ENCODE results near the gene S100Z. TPM values are rescaled to one million over a fixed set of nuclear protein-coding genes. Genes with fewer than 3 reads are reported as not detected.

Gene S100Z
- total and polyA plus RNA-seq, 2 of the 8 experiments (the other 6 are each of a cell fraction or from before 2014, with no cell fraction given), result 0.30 TPM; not detected in 1

DNA sequence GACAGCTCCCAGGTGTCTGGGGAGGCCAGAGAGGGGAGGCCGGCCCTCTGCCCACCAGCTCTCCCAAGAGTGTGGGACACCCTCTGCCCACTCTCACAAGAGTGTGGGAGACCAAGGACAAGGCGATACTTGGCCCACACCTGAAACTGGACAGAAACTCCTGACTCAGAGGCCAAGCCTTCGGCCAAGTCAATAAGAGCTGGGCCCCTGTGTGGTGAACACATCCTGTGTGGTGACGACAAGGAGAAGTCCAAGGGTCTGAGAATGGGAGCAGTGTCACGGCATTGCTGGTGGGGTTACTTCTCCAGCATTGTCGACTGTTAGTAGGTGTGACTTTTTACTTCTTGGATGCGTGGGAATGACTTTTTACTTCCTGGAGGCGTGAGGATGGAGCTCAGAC, 45.5 kb upstream of the S100Z start:
- Histone ChIP-seq H2BK120ac (replicated peaks; ENCODE audit: low read depth, low read length) (no peak overlapping the region), H4K8ac (ENCODE audit: extremely low read depth, insufficient read depth, low read length) (no peak overlapping the region), H3K4me1 (replicated peaks in 1 of 4; ENCODE audit: control insufficient read depth in 3 of 4, insufficient read depth in 4 of 4, low read length in 3 of 4) (peaks cover 8 to 20% (median 15%) of the 10 kb centered on the region in 4 experiments; a peak in 6 of 7 replicates), H3K4ac (replicated peaks; ENCODE audit: insufficient read length, low read depth, low read length) (no peak overlapping the region), H3K18ac (ENCODE audit: extremely low read depth, low read length) (0 out of 2 replicates have a peak overlapping the region, but pooled peaks have one; percentile 3), H2BK20ac (ENCODE audit: low read length) (peak overlapping the region; percentile 49), H2AFZ (ENCODE audit: low read length) (no peak overlapping the region), H4K91ac (replicated peaks; ENCODE audit: insufficient read length, low read length) (peak overlapping the region; percentile 20), H3K27me3 (replicated peaks in 1 of 4; ENCODE audit: control insufficient read depth in 3 of 4, extremely low read depth in 1 of 4, insufficient read depth in 3 of 4, low read length in 3 of 4) (no peaks in the 10 kb centered on the region; a peak in 1 of 7 replicates), H3K79me1 (ENCODE audit: low read depth, low read length) (no peaks in the 10 kb centered on the region), H3K23ac (ENCODE audit: insufficient read length) (no peak overlapping the region), H2BK12ac (ENCODE audit: low read depth, low read length) (peak overlapping the region; percentile 20), H4K20me1 (replicated peaks in 1 of 2; ENCODE audit: control insufficient read depth in 1 of 2, insufficient read depth in 2 of 2, low read length in 2 of 2) (no peaks in the 10 kb centered on the region), H4K5ac (ENCODE audit: insufficient read length, low read depth, low read length) (no peak overlapping the region), H2AK5ac (ENCODE audit: low read depth, low read length) (peak overlapping the region; percentile 1; the same call in 1 of the 2 replicates), H2BK5ac (ENCODE audit: low read depth, low read length) (peak overlapping the region; percentile 10; the same call in 1 of the 2 replicates), H3K23me2 (ENCODE audit: low read depth, low read length) (peaks cover 2% of the 10 kb centered on the region), H2BK15ac (ENCODE audit: low read length) (peak overlapping the region; percentile 97; the same call in 1 of the 2 replicates), H3K56ac (replicated peaks; ENCODE audit: insufficient read length, low read depth, low read length) (no peak overlapping the region), H3K9ac (replicated peaks in 1 of 4; ENCODE audit: extremely low read depth in 1 of 4, low read depth in 3 of 4, low read length in 3 of 4) (no peak overlapping the region), H3K9me3 (ENCODE audit: insufficient read depth in 2 of 2, low read depth in 1 of 2, low read length in 1 of 2) (no peaks in the 10 kb centered on the region), H3K27ac (ENCODE audit: low read depth, low read length) (no peak overlapping the region), H3K36me3 (ENCODE audit: control insufficient read depth in 2 of 4, insufficient read depth in 4 of 4, low read length in 3 of 4) (no peaks in the 10 kb centered on the region), H3K79me2 (ENCODE audit: control insufficient read depth in 1 of 2, insufficient read depth in 2 of 2, low read length in 2 of 2) (no peaks in the 10 kb centered on the region), H3K4me2 (ENCODE audit: insufficient read depth in 1 of 2, low read depth in 2 of 2, low read length in 2 of 2) (no peak overlapping the region), H3K14ac (ENCODE audit: insufficient read length) (no peak overlapping the region), H3K4me3 (ENCODE audit: extremely low read depth in 1 of 4, insufficient read depth in 2 of 4, low read depth in 3 of 4, low read length in 4 of 4) (no peak overlapping the region)
- DNase-seq (ENCODE audit: low read depth in 1 of 2, low spot score in 2 of 2) (no peak), FAIRE-seq (no peak)
- TF ChIP-seq, protein P1, sequence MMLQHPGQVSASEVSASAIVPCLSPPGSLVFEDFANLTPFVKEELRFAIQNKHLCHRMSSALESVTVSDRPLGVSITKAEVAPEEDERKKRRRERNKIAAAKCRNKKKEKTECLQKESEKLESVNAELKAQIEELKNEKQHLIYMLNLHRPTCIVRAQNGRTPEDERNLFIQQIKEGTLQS (IDR thresholded peaks at IDR 0.05; ENCODE audit: insufficient read depth, low read depth, low read length), result no peak
- TF ChIP-seq YY1 (IDR thresholded peaks at IDR 0.05; ENCODE audit: low read depth, low read length) (no peak), KDM5A (IDR thresholded peaks at IDR 0.05; ENCODE audit: low read length) (no peak), RBBP5 (IDR thresholded peaks at IDR 0.05; ENCODE audit: borderline replicate concordance, low read depth, low read length) (no peak), SP1 (IDR thresholded peaks at IDR 0.05; ENCODE audit: low read depth, low read length) (no peak), EZH2 (IDR thresholded peaks at IDR 0.05; ENCODE audit: low read depth, low read length, severe bottlenecking) (no peak), CBX8 (IDR thresholded peaks at IDR 0.05; ENCODE audit: borderline replicate concordance, low read depth, low read length) (no peak), RXRA (IDR thresholded peaks at IDR 0.05; ENCODE audit: insufficient read depth, low read depth, low read length) (no peak), JUN (IDR thresholded peaks at IDR 0.05; ENCODE audit: low read depth, low read length) (no peak)
- TF ChIP-seq, protein P2, sequence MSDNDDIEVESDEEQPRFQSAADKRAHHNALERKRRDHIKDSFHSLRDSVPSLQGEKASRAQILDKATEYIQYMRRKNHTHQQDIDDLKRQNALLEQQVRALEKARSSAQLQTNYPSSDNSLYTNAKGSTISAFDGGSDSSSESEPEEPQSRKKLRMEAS (IDR thresholded peaks at IDR 0.05), result no peak
- TF ChIP-seq, protein P3, sequence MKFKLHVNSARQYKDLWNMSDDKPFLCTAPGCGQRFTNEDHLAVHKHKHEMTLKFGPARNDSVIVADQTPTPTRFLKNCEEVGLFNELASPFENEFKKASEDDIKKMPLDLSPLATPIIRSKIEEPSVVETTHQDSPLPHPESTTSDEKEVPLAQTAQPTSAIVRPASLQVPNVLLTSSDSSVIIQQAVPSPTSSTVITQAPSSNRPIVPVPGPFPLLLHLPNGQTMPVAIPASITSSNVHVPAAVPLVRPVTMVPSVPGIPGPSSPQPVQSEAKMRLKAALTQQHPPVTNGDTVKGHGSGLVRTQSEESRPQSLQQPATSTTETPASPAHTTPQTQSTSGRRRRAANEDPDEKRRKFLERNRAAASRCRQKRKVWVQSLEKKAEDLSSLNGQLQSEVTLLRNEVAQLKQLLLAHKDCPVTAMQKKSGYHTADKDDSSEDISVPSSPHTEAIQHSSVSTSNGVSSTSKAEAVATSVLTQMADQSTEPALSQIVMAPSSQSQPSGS (IDR thresholded peaks at IDR 0.05; ENCODE audit: low read length), result no peak
- CTCF ChIA-PET (ENCODE audit: partially characterized antibody), result interaction anchor here (0.6 to 2.2 kb wide), 5 partner anchors 15 to 749 kb away, joined by 3 to 4 read pairs (median 3); no protein-coding TSS in a partner anchor
- POLR2A ChIA-PET (ENCODE audit: partially characterized antibody), result interaction anchor here (1.4 to 11.5 kb wide), 2 partner anchors 14 to 226 kb away, joined by 4 to 131 read pairs; partner anchors contain the start of genes AGGF1 and F2RL1
- 88% methylated on average over 8 of the region's 8 CpGs; no CpG with 5 or more reads in 1 of the 2 experiments for WGBS, 2 experiments (ENCODE audit: extremely low coverage in 1 of 2, insufficient coverage in 1 of 2, insufficient read length in 1 of 2, insufficient replicate concordance in 2 of 2, low coverage in 1 of 2, low lambda C conversion rate in 2 of 2, missing lambda C conversion rate in 1 of 2)
